OCI-LY3 (cell line): ENCODE results near the gene BCL11A.

Experiments used
- CTCF ChIP-seq: fragments of 200-600, 300-600 bp; sonication (generic); IDR thresholded peaks from 2 replicates; pipeline ENCODE4 v1.5.1; 2014; ENCODE audit warnings: antibody characterized with exemption, low read length, low read depth
- EZH2phosphoT487 ChIP-seq: fragments of 200-600 bp; shearing (Covaris generic); IDR thresholded peaks from 2 replicates; pipeline ENCODE4 v1.6.1; 2018; ENCODE audit warnings: antibody characterized with exemption, mixed run types, low read depth

GRCh38 chr2:60595953-60596352 is 42.5 kb upstream of the BCL11A start:
- TF ChIP-seq CTCF (no peak), EZH2phosphoT487 (no peak)
